ENCODE measurements around the gene SLC7A7.
"Not testable (repeated sequence)": the region's sequence is repeated elsewhere in the genome, so short reads cannot be mapped to it uniquely, and the experiment has no call there.

The SLC7A7 gene

DNA sequence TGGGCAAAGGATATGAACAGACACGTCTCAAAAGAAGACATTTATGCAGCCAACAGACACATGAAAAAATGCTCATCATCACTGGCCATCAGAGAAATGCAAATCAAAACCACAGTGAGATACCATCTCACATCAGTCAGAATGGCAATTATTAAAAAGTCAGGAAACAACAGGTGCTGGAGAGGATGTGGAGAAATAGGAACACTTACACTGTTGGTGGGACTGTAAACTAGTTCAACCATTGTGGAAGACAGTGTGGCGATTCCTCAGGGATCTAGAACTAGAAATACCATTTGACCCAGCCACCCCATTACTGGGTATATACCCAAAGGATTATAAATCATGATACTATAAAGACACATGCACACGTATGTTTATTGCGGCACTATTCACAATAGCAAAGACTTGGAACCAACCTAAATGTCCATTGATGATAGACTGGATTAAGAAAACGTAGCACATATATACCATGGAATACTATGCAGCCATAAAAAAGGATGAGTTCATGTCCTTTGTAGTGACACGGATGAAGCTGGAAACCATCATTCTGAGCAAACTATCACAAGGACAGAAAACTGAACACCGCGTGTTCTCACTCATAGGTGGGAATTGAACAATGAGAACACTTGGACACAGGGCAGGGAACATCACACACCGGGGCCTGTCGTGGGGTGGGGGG, 57.1 kb downstream of the SLC7A7 start:
- not testable (repeated sequence) for DNase-seq (ENCODE audit: low spot score)

- no peak for DNase-seq (ENCODE audit: low spot score)
Measured at GRCh38 chr14:22753586-22753985, 61.6 kb downstream of the SLC7A7 start.

DNA sequence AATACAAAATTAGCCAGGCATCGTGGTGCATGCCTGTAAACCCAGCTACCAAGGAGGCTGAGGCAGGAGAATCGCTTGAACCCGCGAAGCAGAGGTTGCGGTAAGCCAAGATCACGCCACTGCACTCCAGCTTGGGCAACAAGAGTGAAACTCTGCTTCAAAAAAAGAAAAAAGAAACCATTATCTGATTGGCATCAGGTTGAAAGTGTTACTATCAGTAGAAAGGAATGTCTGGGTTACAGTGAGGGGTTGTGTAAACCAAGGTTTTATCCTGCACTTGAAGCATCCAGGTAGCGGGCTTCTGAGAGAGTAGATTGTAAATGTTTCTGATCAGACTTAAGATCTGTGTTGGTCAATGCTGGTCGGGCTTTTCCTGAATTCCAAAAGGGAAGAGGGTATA, 62.8 kb downstream of the SLC7A7 start:
- DNase-seq (ENCODE audit: low spot score), result no peak

DNA sequence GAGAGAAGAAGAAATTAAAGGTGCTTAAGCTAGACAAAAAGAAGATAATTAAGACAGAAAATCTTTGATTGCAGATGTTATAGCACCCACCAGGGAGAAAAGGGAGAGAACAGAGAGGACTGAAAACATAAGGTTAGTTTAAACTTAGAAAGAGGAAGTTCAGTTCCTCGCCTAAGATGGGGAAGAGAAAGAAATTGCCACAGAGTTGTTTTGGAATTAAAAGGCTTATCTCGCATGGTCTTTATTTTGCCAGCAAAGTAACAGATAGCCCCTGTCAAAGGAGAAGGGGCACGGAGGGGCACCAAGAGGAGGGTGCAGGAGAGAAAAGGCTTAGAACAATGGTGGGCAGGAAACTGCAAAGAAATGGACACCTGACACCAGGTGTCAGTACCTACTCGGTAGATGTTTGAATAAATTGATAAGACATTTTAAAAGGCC, 66.6 kb downstream of the SLC7A7 start:
- DNase-seq (ENCODE audit: low spot score), result no peak

DNA sequence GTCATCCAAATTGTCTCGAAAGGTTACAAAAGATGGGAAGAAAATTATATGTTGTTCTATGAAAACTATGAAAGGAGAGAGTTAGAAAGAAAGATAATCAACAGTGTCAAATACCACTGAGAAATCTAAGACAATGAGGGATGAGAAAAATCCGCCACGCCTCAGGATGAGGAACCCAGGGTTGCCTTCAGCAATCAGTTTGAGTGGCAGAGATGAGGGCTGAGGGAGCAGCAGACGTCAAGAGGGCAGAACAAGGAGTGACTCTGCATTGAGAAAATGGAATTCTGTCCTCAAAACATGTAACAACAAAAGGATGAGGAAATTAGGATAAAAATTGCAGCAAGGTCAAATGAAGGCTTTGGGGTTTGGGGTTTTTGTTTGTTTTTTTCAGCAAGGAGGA, 67.0 kb downstream of the SLC7A7 start:
- no peak for DNase-seq (ENCODE audit: low spot score)

GRCh38 chr14:22747769-22748168, 67.5 kb downstream of the SLC7A7 start:
- DNase-seq (ENCODE audit: low spot score), result no peak

DNA sequence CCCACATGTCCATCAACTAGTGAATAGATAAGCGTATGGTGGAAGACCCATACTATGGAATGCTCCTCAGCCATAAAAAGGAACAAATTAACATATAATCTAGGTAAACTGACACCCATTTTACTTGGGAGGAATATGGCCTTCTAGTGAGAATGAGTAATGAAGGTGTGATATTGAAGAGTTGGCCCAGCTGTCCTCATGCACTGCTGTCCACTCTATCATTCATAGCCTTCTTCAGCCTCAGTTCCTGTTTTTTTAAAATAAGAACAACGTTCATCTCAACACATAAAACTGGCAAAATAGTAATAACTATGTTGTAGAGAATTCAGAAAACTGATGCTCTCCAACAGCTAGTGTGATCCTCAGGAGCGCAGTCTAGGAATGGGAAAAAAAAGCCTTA, 75.2 kb downstream of the SLC7A7 start:
- DNase-seq (ENCODE audit: low spot score), result no peak

DNA sequence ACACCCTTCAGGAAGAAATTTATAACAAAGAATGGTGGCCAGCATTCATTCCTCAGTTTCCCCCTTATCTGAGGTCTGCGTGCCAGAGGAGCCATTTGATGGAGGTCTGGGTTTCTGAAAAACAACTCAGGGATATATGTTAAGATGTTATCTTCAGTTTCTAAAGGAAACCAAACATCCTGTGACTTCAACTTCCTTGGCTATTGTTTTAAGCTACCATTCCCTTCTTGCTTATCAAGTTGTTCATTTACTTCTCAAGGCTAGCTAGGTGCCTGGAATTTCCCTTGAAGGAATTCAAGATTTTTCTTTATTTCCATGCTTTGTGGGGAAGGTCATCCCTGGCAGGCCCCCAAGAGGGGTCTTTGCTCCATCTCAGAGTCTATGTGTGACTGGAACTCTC, 75.8 kb downstream of the SLC7A7 start:
- DNase-seq (ENCODE audit: low spot score), result no peak

- DNase-seq (ENCODE audit: low spot score), result no peak
Measured at GRCh38 chr14:22737052-22737451, 78.2 kb downstream of the SLC7A7 start.

DNA sequence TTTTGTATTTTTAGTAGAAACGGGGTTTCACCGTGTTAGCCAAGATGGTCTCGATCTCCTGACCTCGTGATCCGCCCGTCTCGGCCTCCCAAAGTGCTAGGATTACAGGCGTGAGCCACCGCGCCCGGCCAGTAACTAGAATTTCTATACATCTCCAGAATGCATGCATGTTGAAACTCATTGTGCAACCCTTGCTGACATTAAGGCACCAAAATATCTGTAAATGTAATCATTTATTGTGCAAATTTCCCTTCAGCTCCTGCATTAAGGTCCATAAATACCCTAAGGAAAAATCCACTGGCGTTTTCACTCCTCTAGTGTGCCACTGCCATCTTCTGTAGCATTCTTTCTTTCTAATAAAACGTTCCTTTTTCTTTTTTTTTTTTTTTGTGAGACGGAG, 78.9 kb downstream of the SLC7A7 start:
- not testable (repeated sequence) for DNase-seq (ENCODE audit: low spot score)

DNA sequence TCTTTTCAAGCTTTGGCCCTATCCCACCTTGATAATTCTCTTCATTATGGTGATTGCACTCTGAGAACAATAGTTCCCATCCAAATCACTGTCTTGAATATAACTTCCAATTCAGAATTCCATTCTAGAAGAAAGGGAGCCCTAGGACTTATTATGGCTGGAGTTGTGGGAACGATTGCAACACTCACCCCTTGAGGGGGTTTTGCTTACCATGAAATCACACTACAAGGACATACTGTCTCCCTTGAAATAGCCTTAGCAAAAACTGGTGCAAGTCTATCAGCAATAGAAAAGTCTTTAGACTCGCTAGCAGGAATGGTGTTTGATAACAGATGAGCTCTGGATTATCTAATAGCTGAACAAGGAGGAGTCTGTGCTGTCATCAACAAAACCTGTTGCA, 80.1 kb downstream of the SLC7A7 start:
- DNase-seq (ENCODE audit: low spot score), result no peak

DNA sequence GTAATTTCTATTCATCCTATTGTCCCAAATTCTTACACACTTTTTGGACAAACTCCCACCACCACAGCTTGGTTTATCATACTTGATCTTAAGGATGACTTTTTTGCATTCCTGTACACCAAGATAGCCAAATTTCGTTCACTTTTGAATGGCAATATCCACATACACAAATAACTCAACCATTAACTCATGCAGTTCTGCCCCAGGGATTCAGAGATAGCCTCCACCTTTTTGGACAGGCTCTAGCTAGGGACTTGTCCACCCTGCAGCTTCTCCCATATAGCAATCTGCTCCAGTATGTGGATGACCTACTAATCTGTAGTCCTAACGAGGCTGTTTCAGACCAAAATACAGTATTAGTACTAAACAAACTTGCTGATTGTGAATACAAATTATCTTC, 81.4 kb downstream of the SLC7A7 start:
- no peak for DNase-seq (ENCODE audit: low spot score)

- DNase-seq (ENCODE audit: low spot score), result not testable (repeated sequence)
Measured at GRCh38 chr14:22732062-22732461, 83.2 kb downstream of the SLC7A7 start.

- no peak for DNase-seq (ENCODE audit: low spot score)
Measured at GRCh38 chr14:22726012-22726411, 89.2 kb downstream of the SLC7A7 start.

DNA sequence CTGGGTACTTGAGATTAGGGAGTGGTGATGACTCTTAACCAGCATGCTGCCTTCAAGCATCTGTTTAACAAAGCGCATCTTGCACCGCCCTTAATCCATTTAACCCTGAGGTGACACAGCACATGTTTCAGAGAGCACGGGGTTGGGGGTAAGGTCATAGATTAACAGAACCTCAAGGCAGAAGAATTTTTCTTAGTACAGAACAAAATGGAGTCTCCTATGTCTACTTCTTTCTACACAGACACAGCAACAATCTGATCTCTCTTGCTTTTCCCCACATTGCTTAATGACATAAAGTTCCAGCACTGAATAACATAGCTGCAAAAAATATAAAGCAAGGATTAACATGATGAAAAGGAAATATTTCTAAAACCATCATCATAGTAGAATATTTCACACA, 89.9 kb downstream of the SLC7A7 start:
- not testable (repeated sequence) for DNase-seq (ENCODE audit: low spot score)

DNA sequence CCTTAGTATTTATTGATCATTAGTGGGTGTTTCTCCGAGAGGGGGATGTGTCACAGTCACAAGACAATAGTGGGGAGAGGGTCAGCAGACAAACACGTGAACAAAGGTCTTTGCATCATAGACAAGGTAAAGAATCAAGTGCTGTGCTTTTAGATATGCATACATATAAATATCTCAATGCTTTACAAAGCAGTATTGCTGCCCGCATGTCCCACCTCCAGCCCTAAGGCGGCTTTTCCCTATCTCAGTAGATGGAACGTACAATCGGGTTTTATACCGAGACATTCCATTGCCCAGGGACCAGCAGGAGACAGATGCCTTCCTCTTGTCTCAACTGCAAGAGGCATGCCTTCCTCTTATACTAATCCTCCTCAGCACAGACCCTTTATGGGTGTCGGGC, 90.4 kb downstream of the SLC7A7 start:
- DNase-seq (ENCODE audit: low spot score), result not testable (repeated sequence)

GRCh38 chr14:22723815-22724214, 91.4 kb downstream of the SLC7A7 start:
- DNase-seq (ENCODE audit: low spot score), result no peak

Small RNA genes within 50 kb of the gene (small RNA-seq; reads per million reads assigned to genes)
- gene RF00019 (0 reads per million in 2 experiments), gene RF00588 (0 to 0.18 reads per million in 2 experiments)
